ENCODE measurements around the gene IL4R.
"Not testable (repeated sequence)": the region's sequence is repeated elsewhere in the genome, so short reads cannot be mapped to it uniquely, and the experiment has no call there.

Gene IL4R

DNA sequence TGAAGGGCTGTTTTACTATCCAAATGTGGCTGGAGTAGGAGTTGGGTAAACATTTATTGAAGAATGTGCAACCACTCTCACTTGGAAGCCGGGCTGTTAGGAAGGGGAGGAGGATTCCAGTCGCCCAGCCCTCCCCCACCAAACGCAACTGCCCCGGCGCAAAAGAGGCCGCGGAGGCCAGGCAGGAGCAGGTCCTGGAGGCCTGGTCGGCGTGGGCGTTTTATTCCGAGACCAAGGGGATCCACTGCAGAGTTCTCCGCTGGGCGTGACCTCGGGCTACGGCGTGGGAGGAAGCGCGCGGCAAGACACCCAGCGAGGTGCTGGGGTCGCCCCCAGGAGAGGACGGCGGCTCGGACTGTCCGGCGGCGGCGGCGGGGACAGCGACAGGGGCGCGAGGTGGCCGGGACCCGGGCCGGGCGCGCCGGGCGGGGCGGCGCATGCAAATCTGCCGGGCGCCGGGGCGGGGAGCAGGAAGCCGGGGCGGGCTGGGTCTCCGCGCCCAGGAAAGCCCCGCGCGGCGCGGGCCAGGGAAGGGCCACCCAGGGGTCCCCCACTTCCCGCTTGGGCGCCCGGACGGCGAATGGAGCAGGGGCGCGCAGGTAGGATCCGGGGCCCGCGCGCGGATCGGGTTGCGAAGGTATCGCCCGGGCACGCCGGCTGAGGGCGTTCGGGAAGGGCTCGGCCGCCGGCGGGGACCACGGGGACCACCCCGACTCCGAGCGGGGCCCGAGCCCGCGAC, at the start of gene IL4R:
Gene IL4R (plus strand): TSS at position 553 of the 739 bp plus-strand sequence. CDS start 26,230 bp downstream, outside the sequence.
- DNase-seq = no peak

DNA sequence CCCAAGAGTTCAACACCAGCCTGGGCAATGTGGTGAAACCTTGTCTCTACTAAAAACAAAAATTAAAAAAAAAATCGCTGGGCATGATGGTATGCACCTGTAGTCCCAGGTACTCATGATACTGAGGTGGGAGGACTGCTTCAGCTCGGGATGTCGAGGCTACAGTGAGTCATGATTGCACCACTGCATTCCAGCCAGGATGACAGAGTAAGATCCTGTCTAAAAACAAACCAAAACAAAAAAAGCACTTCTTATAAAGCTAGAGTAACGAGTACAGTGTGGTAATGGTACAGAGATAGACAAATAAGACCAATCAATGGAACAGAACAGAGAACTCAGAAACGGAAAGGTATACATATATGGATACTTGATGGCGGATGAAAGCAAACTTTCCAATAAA, 49.6 kb upstream of the IL4R start:
- DNase-seq = no peak

DNA sequence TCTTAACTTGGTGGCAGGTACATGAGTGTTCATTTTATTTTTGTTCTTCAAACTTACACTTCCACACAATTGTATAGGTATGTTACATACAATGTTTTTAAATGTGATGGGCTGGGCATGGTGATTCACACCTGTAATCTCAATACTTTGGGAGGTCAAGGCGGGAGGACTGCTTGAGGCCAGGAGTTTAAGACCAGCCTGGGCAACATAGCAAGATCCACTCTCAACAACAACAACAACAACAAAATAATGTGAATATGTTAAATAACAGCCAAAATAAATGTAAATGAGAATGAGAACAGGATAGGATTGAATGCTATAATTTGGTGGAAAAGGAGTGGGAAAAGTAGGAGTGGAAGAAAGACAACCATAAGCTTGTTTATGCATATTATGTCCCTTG, 47.8 kb upstream of the IL4R start:
- no peak for DNase-seq

DNA sequence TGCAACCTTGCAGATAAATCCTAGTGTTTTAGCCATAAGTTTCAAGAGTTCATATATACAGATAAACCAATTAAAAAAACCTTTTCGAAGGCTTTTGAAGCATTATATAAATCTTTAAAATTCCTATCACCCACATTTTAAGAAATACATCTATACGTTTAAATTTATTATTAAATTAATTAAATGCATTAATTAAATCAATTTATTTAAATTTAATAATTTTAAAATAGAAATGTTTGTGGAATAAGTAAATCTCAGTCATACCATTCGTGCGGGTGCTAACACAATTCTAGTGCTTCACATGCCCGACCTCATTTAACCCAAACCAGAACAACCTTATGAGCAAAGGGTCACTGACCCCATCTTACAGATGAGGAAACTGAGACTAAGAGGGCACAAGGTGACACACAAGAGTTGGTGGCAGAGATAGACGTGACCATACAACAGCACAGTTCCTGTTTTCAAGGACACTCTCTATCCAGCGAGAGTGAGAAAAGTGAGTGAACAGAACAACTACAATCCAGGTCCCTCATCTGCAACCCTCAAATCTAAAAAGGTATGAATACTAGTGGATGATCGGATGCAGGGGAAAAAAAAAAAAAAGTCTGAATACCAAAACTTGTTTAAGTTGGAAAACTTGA, 46.6 kb upstream of the IL4R start:
- no peak for DNase-seq

DNA sequence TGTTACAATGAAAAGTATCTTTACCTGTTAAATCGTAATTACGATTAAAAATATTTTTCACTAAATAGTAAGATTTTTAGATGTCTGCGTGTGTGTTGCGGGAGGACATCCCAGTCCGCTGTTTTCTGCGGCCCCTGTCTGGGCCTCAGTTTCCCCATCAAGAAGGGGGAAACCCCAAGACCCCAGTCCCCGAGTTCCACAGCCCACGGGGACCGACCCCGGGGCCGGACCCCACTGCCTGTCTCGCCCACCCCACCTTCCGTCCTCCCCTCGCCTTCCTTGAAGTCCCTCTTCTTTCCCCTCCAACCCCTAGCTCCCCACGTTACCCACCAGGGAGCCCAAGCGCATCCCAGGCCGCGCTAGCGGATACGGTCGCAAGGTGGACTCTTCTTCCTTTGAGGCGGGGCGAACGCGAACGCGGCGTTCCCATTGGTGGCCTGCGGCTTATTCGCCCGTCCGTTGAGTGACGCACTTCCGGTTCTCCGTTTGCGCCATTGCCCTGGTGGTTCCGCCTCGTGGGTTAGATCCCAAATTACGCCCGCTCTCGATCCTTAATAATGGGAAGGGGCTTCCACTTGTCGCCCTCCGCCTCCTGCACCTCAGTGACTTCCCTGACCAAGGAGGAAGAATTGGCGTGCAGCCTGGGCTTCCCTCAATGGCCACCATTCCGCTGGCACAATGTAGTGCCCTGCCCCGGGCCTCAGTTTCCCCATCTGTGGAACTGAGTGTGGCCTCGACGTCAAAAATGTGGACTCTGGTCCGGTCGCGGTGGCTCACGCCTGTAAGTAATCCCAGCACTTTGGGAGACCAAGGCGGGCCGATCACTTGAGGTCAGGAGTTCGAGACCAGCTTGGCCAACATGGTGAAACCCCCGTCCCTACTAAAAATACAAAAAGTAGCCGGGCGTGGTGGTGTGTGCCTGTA, 45.1 kb upstream of the IL4R start, which contains the start of gene NSMCE1:
Gene NSMCE1 (minus strand): TSS at position 397 of the 924 bp plus-strand sequence. CDS start 11,202 bp downstream, outside the sequence.
- peak; percentile 93 to 96 for DNase-seq

DNA sequence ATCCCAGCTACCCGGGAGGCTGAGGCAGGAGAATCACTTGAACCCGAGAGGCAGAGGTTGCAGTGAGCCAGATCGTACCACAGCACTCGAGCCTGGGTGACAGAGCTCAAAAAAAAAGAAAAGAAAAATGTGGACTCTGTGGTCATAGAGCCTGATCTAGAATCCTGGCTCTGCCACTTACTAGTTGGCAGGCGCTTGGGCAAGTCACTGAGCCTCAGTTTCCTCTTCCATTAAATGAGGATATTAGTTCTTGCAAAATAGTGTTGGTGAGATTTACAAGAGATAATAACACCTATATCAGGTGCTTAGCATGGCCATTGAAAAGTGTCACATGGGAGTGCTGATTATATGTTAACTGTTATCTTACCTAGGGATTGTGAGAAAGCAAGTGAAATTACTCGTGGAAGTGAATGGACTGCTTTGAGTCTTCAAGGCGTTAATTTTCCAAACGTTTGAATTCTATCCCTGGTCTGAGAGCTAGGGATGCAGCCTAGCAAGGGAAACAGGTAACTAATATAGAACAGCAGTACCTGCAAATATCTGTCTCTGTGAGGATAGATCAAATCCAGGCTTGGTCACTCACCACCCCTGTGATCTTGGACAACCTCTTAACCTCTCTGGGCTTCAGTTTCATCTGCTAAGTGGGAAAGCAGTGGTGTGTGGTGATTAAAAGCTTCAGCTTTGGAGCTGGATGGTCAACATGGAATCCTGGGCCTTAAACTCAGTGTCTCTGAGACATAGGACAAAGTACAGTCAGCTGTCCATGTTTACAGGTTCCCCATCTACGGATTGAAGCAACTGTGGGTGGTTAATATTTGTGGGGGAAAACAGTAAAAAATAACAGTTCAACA, 44.2 kb upstream of the IL4R start:
- DNase-seq = no peak

DNA sequence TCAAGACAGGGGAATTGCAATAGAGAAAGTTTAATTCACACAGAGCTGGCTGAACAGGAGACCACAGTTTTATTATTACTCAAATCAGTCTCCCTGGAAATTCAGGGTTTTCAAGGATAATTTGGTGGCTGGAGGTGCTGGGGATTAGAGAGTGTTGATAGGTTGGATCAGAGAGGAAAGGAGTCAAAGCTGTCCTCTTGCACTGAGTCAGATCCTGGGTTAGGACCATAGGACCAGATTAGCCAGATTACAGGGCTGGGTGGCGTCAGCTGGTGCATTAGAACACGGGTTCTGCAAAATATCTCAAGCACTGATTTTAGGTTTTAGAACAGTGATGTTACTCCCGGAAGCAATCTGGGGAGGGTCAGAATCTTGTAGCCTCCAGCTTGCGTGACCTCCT, 43.4 kb upstream of the IL4R start:
- DNase-seq = no peak

DNA sequence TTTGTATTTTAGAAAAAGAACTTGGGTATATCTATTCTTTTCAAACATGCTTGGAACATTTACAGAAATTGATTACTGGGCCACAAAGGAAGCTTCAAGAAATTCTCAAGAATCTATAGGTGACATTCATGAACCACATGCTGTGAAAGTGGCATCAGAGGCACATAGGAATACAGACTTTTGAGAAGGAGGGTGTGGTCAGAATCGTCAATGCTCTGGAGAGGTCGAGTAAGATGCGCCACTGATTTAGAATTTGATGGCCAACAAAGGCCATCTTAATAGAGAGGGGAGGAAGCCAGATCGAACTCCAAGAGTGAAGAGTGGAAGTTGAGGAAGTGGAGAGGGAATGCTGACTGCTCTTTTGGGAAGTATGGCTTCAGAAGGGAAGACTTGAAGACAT, 41.7 kb upstream of the IL4R start:
- no peak for DNase-seq

DNA sequence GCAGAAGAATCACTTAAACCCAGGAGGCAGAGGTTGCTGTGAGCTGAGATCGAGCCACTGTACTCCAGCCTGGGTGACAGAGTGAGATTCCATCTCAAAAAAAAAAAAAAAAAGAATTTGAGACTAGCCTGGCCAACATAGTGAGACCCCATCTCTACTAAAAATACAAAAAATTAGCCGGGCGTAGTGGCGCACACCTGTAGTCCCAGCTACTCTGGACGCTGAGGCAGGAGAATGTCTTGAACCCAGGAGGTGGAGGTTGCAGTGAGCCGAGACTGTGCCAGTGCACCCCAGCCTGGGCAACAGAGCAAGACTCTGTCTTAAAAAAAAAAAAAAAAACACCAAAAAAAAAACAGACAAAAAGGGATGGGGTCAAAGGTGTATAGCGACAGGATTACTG, 41.1 kb upstream of the IL4R start:
- not testable (repeated sequence) for DNase-seq

DNA sequence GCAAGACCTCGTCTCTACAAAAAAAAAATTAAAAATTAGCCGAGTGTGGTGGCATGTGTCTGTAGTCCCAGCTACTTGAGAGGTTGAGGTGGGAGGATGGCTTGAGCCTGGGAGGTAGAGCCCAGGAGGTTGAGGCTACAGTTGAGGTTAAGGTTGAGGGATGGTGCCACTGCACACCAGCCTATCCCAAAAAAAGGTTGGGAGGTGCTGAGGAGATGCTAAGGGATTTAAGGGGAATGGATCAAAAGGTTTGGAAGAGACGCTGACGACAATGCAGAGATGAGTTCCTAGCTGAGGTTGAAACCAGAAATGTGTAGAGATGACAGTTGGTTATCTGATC, 40.5 kb upstream of the IL4R start:
- DNase-seq = no peak

DNA sequence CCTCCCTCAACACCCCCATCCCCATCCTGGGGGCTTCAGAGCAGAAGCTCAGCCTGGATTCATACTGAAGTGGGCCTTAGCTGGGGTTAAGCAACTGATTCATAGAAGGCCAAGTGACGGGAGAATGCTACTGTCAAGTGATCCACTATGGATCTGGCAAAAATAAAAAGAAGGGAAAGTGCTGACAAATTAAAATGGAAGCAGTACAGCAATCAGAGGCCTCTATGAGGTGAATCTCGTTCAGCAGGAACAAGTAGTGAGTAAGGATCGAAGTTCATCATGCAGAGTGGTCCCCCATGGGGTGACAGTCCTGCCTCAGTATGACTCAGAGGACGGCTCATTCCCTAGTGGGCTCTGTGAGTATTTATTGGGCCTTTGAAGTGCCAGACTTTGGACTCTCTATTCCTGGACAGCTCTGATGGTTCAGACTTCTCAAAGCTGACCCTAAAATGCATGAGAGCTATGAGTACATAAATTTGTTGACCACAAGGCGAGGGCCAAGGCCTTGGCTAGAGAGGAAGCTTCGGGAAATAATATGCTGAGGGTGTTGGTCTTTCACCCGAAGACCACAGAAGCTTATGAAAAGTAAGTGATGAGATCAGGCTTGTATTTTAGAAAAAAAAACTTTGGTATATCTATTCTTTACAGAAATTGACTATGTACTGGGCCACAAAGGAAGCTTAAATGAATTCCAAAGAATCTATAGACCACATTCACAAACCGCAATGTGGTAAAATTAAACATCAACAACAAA, 39.9 kb upstream of the IL4R start:
- no peak for DNase-seq

DNA sequence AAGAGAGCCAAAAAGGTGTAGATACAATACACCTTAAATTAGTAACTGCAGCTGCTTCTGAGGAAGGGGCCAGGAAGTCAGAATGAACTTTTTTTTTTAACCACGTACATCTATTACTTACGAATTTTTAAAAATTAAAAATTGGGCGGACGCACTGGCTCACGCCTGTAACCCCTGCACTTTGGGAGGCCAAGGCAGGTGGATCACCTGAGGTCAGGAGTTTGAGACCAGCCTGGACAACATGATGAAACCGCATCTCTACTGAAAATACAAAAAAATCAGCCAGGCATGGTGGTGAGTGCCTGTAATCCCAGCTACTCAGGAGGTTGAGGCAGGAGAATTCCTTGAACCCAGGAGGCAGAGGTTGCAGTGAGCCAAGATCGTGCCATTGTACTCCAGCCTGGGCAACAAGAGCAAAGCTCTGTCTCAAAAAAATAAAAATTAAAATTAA, 39.3 kb upstream of the IL4R start:
- not testable (repeated sequence) for DNase-seq

DNA sequence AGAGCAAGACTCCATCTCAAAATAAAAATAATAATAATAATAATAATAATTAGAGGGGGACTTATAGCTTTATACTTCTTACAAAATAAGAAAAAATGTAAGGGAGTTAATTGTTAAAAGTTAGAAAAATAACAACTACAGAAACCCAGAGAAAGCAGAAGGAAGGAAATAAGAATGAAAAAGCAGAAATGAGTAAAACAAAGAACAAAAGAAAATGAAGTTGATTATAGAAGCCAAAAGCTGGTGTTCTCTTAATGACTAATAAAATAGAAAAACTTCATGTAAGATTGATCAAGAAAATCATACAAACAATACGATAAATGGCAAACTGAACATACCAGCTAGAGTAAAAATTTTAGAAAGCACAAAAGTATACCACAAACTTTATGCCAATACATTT, 38.4 kb upstream of the IL4R start:
- no peak for DNase-seq

DNA sequence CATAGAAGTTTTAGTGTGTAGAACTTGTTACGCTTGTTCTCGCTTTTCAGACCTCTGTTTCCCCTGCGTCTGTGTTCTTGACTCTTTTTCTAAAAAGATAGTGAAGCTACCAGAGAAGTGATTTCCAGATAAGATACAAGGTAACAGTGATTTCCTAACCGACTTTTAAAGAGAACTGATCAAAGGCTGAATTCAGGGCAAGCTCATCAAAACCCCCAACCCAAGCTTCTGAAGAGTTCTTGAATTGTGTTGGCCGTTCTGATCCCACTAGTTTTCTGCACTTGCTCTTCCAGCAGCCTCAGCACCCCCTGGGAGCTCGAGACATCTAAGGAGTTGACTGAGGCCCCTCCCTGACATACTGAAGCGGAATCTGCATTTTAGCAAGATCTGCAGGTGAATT, 32.5 kb upstream of the IL4R start:
- DNase-seq = no peak

DNA sequence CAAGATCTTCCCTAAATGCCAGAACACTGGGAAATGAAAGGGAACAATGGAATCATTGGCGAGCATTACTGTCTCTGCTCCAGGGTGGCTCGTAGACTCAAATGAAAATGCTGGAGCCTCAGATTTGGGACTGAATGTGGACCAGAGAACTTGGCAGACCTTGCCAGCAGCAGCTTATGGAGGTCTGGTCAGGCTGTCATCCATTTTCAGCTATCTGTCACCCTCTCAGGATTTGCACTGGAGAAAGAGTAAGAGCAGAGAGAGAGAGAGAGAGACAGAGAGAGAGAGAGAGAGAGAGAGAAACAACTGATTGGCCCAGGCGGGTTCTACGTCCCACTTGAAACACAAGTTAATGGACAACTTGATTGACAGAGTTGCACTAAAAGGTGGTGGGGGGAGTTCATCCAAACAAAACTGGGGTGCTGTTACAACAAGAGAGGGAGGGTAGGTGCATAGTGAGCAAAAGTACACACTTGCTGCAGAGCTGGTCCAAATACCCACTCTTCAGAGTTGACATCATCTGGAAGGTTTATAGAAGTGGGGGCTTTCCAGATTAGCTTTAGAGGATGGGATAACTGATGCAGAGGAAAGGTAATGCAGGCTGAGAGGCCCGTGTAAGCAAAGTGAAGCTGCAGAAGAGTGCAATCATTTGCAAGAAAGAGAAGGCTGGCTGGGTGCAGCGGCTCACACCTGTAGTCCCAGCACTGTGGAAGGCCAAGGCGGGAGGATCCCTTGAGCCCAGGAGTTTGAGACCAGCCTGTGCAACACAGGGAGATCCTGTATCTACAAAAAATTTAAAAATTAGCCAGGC, 28.7 kb upstream of the IL4R start:
- no peak for DNase-seq

DNA sequence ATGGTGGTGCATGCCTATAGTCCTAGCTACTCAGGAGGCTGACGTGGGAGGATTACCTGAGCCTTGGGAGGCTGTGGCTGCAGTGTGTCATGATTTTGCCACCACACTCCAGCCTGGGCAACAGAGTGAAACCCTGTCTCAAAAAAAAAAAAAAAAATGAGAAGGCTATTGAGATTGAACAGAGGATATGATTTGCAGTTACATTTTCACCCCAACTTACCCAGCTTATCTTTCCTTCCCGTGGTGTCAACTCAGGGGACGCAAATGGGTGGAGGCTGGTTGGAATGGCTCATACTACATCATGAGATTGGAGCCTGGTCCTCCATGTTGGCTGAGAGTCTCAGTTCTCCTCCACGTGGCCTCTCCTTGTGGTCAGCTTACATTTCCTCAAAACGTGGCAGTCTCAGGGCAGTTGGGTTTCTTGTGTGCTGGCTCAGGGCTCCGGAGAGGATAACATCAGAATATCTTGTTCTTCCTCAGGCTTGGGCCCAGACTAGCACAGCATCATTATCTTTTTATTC, 28.0 kb upstream of the IL4R start:
- no peak for DNase-seq

DNA sequence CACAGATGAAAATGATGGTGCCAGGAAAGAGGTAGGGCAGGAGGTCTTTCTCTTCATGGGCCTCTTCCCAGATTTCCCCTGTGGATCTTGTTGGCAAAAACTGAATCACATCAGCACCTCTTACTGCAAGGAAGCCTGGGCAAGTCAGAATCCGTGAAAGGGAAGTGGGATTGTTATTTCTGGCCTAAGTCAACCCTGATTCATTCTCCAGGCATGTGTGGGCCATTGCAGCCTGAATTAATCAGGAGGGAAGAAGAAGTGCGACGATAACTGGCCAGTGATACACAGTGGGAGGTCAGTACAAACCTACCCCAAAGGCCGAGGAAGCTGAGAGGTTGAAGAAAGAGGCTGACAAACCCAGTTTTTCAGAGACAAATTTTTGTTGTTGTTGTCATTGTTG, 27.3 kb upstream of the IL4R start:
- DNase-seq = no peak

DNA sequence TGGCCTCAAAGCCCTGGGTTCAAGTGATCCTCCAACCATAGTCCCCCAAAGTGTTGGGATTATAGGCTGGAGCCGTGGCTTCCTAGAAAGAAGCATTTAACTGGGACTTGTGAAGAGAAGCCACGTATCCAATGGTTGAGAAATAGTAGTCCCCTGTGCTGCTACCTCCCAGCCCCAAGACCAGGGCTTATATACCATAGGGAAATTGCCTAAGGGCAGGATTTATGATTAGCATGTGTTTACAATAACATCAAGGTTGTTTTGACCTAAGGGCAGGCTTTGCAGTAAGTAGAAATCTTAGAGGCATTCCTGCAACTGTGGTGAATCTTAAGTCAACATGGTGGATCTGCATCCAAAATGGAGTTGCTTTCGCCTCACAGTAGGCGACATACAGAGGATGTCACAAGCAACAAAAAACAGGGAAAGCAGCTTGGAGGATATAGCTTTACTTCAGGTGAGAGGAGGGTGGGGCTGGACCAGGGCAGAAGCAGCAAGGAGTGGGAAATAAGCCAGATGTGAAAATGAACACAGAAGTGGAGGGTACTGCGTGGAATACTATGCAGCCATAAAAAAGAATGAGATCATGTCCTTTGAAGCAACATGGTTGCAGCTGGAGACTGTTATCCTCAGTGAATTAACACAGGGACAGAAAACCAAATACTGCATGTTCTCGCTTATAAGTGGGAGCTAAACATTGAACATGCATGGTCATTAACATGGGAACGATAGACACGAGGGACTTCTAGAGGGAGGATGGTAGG, 26.5 kb upstream of the IL4R start:
- no peak for DNase-seq

DNA sequence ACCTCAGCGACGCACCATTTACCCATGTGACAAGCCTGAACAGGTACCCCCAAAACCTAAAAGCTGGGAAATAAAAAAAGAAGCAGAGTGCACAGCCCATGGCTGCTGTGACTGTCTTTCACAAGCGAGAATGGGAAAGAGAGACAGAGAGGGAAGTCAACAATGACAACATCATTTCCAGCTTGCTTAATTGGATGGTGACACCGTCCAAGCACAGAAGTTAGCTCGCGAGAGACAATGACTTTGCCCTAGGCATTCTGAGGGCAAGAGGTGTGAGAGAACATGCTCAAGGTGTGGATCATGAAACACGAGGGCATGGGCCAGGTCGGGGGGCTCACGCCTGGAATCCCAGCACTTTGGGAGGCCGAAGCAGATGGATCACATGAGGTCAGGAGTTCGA, 25.9 kb upstream of the IL4R start:
- DNase-seq = no peak

DNA sequence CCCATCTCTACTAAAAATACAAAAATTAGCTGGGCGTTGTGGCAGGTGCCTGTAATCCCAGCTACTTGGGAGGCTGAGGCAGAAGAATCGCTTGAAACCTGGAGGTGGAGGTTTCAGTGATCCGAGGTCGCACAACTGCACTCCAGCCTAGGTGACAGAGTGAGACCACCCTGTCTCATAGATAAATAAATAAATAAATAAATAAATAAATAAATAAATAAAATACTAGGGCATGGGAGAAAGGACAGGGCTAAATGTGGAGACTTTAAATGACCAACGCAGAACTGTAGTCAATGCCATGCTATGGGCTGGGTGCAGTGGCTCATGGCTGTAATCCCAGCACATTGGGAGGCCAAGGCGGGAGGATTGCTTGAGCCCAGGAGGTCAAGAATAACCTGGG, 25.5 kb upstream of the IL4R start:
- not testable (repeated sequence) for DNase-seq
